ENCODE data around the gene GBA2. TPM values are rescaled to one million over a fixed set of nuclear protein-coding genes. Genes with fewer than 3 reads are reported as not detected.

The GBA2 gene
- polyA plus RNA-seq, 1 donor (not counting 4 experiments of a cell fraction or from before 2014, with no cell fraction given), result 31.7 TPM

DNA sequence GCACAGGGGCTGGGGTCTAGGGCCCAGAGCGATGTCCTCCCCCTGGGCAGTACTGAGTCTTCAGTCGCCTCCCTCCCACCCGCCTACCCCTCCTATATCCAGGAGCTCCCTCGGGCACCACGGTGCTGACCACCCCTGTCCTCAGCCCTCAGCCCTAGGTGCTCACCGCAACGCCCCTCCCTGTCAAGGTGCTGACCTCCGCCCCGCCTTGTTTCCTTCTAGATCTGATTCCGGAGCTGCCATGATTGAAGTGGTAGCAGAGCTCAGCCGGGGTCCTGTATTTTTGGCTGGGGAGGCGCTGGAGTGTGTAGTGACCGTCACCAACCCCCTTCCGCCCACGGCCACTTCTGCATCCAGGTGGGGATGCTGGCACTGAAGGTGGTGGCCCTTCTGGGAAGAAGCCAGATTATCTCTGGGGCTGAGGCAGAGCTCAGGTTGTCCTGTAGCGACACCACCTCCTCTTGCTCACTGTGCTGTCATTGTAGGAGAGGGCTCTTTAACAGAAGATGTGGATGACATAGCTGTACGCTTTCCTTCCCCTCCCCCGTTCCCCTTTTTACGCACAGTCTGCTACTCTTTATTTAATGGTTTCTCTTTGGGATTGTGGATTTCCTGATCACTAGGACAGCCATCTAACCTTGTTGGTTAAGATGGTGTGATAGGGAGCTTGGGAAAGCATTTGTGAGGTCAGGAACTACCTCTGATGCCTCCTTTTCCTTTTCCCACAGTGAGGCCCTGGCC is 657 bp upstream of the GBA2 start:
- Histone ChIP-seq H4K20me1 (ENCODE audit: control insufficient read depth, extremely low read depth, insufficient read depth, low read length) (peaks cover 5% of the 10 kb centered on the region), H3K9me3 (ENCODE audit: control insufficient read depth, low read depth, low read length) (no peaks in the 10 kb centered on the region), H2AFZ (ENCODE audit: control insufficient read depth, low read length) (peak overlapping the region; percentile 84), H3K27ac (ENCODE audit: control insufficient read depth, insufficient read depth, low read length) (peak overlapping the region; percentile 48), H3K27me3 (ENCODE audit: control insufficient read depth, extremely low read depth, insufficient read depth, low read length) (no peaks in the 10 kb centered on the region), H3K4me1 (ENCODE audit: control insufficient read depth, extremely low read depth, insufficient read depth, low read length) (peaks cover 24% of the 10 kb centered on the region), H3K9ac (ENCODE audit: control insufficient read depth, extremely low read depth, insufficient read depth, low read length) (peak overlapping the region; percentile 76), H3K36me3 (ENCODE audit: control insufficient read depth in 2 of 2, extremely low read depth in 1 of 2, insufficient read depth in 2 of 2, low read length in 2 of 2) (peaks cover 25 to 27% of the 10 kb centered on the region in 2 experiments), H3K9me1 (ENCODE audit: control insufficient read depth, extremely low read depth, insufficient read depth, low read length) (peaks cover 3% of the 10 kb centered on the region), H3K4me2 (ENCODE audit: control insufficient read depth, extremely low read depth, insufficient read depth, low read depth, low read length) (peak overlapping the region; percentile 65), H3K79me2 (ENCODE audit: control insufficient read depth, insufficient read depth, low read length) (peaks cover 38% of the 10 kb centered on the region), H3K4me3 (ENCODE audit: control insufficient read depth in 2 of 3, extremely low read depth in 1 of 3, insufficient read depth in 2 of 3, low read depth in 1 of 3, low read length in 3 of 3) (peak overlapping the region; percentile 73 to 80 (median 80))
- DNase-seq (ENCODE audit: low read depth, low spot score), result no peak
- FAIRE-seq, result peak; percentile 23
- dilution Hi-C loops (cut with MboI; ENCODE audit: extremely low pct_ligation_motif_present, low sequenced_read_pairs), result no loop called here
- TF ChIP-seq EZH2 (IDR thresholded peaks at IDR 0.05; ENCODE audit: low read length) (no peak), CTCF (optimal IDR thresholded peaks at IDR 0.05 in 1 of 3, IDR thresholded peaks at IDR 0.05 in 1 of 3, conservative IDR thresholded peaks at IDR 0.05 in 1 of 3; ENCODE audit: extremely low read depth in 1 of 3, insufficient read depth in 2 of 3, low read length in 3 of 3) (peak in 1 of 3 experiments; percentile 23)

GRCh38 chr9:35748242-35748857 is 678 bp downstream of the GBA2 start:
- no peaks in the 10 kb centered on the region for H3K27me3 ChIP-seq (ENCODE audit: control insufficient read depth, extremely low read depth, insufficient read depth, low read length)
- H3K9ac ChIP-seq (ENCODE audit: control insufficient read depth, extremely low read depth, insufficient read depth, low read length), result peak overlapping the region; percentile 76
- no peaks in the 10 kb centered on the region for H3K9me3 ChIP-seq (ENCODE audit: control insufficient read depth, low read depth, low read length)
- TF ChIP-seq CTCF (optimal IDR thresholded peaks at IDR 0.05 in 1 of 3, IDR thresholded peaks at IDR 0.05 in 1 of 3, conservative IDR thresholded peaks at IDR 0.05 in 1 of 3; ENCODE audit: extremely low read depth in 1 of 3, insufficient read depth in 2 of 3, low read length in 3 of 3) (no peak), EZH2 (IDR thresholded peaks at IDR 0.05; ENCODE audit: low read length) (no peak)
- DNase-seq (ENCODE audit: low read depth, low spot score) (no peak), FAIRE-seq (no peak)
- H2AFZ ChIP-seq (ENCODE audit: control insufficient read depth, low read length), result no peak overlapping the region
- peaks cover 28 to 36% of the 10 kb centered on the region in 2 experiments for H3K36me3 ChIP-seq (ENCODE audit: control insufficient read depth in 2 of 2, extremely low read depth in 1 of 2, insufficient read depth in 2 of 2, low read length in 2 of 2)
- H3K27ac ChIP-seq (ENCODE audit: control insufficient read depth, insufficient read depth, low read length), result peak overlapping the region; percentile 48
- dilution Hi-C loops (cut with MboI; ENCODE audit: extremely low pct_ligation_motif_present, low sequenced_read_pairs), result no loop called here
- H3K4me3 ChIP-seq (ENCODE audit: control insufficient read depth in 2 of 3, extremely low read depth in 1 of 3, insufficient read depth in 2 of 3, low read depth in 1 of 3, low read length in 3 of 3), result peak overlapping the region; percentile 73 to 80 (median 80)
- peaks cover 24% of the 10 kb centered on the region for H3K4me1 ChIP-seq (ENCODE audit: control insufficient read depth, extremely low read depth, insufficient read depth, low read length)
- peak overlapping the region; percentile 89 for H3K4me2 ChIP-seq (ENCODE audit: control insufficient read depth, extremely low read depth, insufficient read depth, low read depth, low read length)
- peaks cover 3% of the 10 kb centered on the region for H3K9me1 ChIP-seq (ENCODE audit: control insufficient read depth, extremely low read depth, insufficient read depth, low read length)
- H3K79me2 ChIP-seq (ENCODE audit: control insufficient read depth, insufficient read depth, low read length), result peaks cover 43% of the 10 kb centered on the region
- peaks cover 5% of the 10 kb centered on the region for H4K20me1 ChIP-seq (ENCODE audit: control insufficient read depth, extremely low read depth, insufficient read depth, low read length)
